ENCODE measurements around the gene JMJD6. TPM values are rescaled to one million over a fixed set of nuclear protein-coding genes. Genes with fewer than 3 reads are reported as not detected.

The JMJD6 gene
- total and polyA plus RNA-seq, 9 of the 15 experiments (the other 6 are each of a cell fraction or from before 2014, with no cell fraction given) = 2.5 to 52.3 (median 36.3) TPM

- TF ChIP-seq FOXA3 (CRISPR knock-in tag; conservative IDR thresholded peaks at IDR 0.05 in 1 of 2, IDR thresholded peaks at IDR 0.05 in 1 of 2) (no peak), TOE1 (IDR thresholded peaks at IDR 0.05; ENCODE audit: borderline replicate concordance) (peak; percentile 66; the same call in 1 of the 2 replicates), TOE1 (CRISPR knock-in tag; IDR thresholded peaks at IDR 0.05; ENCODE audit: borderline replicate concordance, low read depth) (no peak), ZNF592 (IDR thresholded peaks at IDR 0.05) (no peak), USF1 (CRISPR knock-in tag; IDR thresholded peaks at IDR 0.05) (no peak), ATF3 (IDR thresholded peaks at IDR 0.05) (peak; percentile 62), ATF3 (CRISPR knock-in tag; conservative IDR thresholded peaks at IDR 0.05) (no peak), CHD4 (IDR thresholded peaks at IDR 0.05; ENCODE audit: insufficient read depth, insufficient replicate concordance, low read depth, low read length, poor library complexity, severe bottlenecking) (no peak), ATF4 (CRISPR knock-in tag; IDR thresholded peaks at IDR 0.05) (peak; percentile 71), SMC3 (conservative IDR thresholded peaks at IDR 0.05; ENCODE audit: insufficient read depth, low read depth, low read length) (no peak), ZNF639 (CRISPR knock-in tag; conservative IDR thresholded peaks at IDR 0.05 in 1 of 2, IDR thresholded peaks at IDR 0.05 in 1 of 2) (no peak), CBX2 (IDR thresholded peaks at IDR 0.05; ENCODE audit: insufficient read depth, low read length, poor library complexity, severe bottlenecking) (no peak), SREBF1 (IDR thresholded peaks at IDR 0.05; ENCODE audit: borderline replicate concordance, low read depth, low read length) (no peak), POLR2G (IDR thresholded peaks at IDR 0.05; ENCODE audit: low read depth, low read length) (peak; percentile 76), CBX8 (IDR thresholded peaks at IDR 0.05; ENCODE audit: borderline replicate concordance, extremely low read depth, low read depth, low read length, poor library complexity, severe bottlenecking) (no peak), SMAD4 (CRISPR knock-in tag; conservative IDR thresholded peaks at IDR 0.05) (0 out of 2 replicates have a peak, but pooled peaks have one; percentile 59)
Observed at GRCh38 chr17:76697702-76698465, 28.5 kb downstream of the JMJD6 start (continued).
